GM18526 (cell line): ENCODE results near the gene NR2C2.

ENCODE experiments used
- POLR2A ChIP-seq: IDR thresholded peaks from 3 replicates; pipeline ENCODE4 v1.6.1; 2011; ENCODE audit not compliant: insufficient read length; ENCODE audit errors: extremely low read depth

Gene NR2C2

DNA sequence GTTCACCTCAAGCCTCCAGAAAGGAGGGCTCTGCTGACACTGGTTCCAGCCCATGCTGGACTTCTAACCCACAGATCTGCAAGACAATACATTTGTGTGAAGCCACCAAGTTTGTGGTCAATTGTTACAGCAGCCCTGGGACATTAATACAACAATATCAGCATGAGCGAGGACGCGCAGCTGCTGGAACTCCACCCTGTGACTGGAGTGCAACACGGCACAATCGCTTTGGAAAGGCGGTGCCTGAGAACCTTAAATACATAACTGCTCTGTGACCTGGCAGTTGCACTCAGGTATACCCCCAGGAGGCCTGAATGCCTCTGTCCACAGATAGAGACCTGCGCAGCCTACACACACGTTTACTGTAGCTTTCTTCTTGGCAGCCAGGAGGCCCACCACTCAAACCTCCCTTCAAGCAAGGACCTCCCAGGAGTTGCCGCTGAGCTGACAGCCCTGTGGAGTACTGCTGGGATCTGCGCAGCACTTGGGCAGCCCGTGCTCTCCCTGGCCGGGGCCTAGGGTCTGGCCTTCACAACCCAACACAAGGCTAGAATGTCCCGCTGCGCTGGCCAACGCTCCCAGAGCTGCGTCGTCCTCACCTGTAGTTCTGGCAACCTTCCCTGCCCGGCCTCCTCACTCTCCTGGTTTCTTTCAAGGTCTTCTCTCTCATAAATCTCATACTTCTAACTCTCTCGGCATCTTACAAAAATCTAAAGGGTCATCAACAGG lies 109.5 kb downstream of the NR2C2 start:
- no peak for TF ChIP-seq POLR2A

DNA sequence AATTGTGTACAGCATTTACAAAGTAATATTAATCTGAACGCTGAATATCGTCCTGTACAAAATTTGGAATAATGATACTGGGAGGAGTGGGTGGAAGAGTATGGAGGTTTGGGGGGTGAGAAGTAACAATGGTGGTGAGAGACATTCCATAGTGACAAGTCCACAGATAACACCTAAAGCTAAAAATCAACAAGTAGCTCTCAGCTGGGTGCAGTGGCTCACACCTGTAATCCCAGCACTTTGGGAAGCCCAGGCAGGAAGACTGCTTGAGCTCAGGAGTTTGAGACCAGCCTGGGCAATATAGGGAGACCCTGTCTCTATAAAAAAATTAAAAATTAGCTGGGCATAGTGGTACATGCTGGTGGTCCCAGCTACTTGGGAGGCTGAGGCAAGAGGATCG lies 112.6 kb downstream of the NR2C2 start:
- TF ChIP-seq POLR2A: no peak

DNA sequence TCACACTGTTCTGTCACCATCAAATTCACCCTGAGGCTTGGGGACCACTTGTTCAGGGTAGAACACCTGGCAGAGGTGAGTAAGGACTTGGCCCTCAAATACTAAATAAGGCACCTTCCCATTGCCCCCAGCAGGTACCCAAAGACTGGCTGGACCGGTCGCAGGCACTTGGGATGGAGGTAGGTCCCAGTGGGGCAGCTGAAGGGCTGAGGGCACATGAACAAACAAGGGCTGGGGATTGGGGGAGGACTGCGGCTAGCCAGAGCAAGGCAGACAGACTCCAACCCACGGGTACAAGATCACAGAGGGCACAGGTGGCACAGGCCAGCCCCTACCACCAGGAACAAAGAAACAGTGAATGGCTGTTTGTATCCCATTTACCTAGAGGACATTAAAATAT lies 115.9 kb downstream of the NR2C2 start:
- no peak for TF ChIP-seq POLR2A

DNA sequence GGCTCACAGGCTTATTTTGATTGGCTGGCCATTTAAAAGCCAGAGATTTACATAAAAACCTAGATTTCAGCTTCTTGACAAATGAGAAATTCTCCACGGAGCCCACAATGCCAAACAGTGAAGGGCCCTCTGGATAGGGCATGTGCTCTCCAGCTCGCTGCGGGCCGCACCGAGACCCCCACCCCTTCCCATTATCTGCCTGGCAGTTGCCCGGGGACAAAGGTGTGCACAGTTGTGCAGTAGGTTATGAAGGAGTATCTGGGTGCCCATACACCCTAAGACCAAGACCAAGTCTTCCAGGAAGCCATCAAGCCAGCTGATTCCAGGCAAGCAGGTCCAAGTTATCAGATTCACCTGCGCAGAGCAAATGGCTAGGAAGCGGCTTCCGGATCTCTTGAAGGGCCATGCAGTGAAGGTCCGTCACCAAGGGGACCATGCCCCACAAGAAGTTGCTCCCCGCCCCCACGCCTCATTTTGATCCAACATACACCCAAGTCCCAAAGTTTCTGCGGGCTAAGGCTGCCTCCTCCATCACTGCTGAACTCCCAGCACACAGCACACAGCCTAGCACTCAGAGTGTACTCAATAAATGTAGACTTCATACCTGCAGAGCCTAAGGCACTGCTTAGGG lies 116.4 kb downstream of the NR2C2 start:
- TF ChIP-seq POLR2A: no peak

DNA sequence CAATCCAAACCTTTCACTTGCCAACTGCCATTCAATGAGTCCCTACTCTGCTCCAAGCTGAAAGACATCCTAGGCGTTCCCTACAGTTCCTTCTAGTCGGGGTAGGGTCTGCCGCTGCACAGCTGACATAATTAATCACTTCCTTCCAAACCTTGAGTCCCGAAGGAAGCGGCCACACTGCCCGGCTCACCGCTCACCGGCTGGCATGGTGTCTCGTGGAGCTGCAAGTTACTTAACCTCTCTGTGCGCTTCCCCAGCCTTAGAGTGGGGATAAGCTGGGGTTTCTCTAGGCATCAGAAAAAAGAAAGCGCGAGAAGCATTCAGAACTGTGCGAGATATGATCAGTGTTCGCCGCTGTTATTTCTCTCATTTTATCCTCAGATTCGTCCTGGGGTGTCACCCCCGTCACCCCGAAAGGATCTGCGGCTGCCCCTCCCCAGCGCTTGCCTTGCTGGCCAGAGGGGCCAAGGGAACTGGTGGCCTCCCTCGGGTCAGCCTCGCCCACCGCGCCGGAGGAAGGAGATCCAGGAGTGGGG lies 117.0 kb downstream of the NR2C2 start:
- no peak for TF ChIP-seq POLR2A

DNA sequence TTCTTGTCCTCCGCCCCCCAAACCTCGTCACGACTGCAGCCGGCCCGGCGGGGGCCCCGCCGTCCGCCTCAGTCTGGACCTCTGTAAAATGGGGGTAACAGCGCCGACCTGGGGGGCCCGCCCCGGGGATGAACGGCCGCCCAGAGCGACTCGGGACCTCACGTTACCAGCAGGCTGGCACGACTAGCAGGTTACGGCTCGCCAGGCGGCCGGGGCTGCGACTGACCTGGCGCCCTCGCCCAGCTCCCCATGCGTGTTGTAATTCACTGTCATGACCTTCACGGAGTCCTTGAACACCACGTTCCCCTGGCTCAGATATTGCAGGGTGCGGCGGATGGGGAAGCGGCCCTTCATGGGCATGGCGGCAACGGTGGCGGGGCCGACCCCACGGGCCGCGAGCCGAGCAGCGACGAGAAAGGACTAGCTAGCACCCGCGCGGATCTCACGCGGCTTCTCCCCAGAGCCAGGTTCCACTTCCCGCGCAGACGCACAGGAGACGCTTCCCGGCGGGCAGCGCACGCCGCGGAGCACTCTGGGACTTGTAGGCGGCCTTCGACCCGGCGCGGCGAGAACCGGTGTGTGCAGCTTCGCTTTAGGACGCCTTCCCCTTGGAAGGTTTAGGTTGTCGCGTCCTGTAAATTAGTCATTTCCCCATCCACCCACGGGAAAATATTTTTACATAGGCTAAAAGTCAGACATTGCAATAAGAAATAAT lies 117.6 kb downstream of the NR2C2 start, which contains the start of gene MRPS25:
Gene MRPS25 (minus strand): TSS at position 481 of the 715 bp plus-strand sequence. CDS start 121 bp downstream, at position 360.
- TF ChIP-seq POLR2A: peak; percentile 98

DNA sequence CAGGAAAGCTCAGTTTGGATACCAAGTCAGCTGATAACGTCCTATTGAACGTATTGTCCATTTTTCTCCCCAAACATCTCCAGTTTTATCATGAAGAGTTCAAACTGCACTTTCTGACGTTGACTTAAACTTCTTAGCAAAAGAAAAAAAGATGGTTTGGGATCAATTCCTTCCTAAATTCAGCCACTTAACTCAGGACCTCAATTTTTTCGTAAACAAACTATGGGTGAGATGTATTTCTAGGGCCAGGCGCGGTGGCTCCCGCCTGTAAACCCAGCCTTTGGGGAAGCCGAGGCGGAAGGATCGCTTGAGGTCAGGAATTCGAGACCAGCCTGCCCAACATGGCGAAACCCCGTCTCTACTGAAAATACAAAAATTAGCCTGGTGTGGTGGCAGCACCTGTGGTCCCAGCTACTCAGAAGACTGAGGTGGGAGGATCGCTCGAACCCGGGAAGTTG lies 118.2 kb downstream of the NR2C2 start:
- TF ChIP-seq POLR2A: no peak

DNA sequence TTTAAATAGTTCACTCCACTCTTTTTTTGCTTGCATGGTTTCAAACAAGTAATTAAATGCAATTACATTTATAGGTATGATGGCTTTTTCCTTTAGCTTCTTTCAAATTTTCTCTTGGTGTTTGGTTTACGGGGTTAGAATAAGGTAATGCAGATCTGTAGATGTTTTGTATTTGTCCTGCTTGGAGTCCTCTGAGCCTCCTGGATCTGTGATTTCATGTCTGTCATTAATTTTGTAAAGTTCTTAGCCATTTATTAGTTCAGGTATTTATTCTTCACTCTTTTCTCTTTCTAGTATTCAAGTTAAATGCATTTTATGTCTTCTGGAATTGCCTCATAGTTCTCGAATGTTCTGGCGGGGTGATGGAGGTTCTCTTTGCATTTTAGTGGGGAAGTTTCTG lies 119.1 kb downstream of the NR2C2 start:
- no peak for TF ChIP-seq POLR2A

DNA sequence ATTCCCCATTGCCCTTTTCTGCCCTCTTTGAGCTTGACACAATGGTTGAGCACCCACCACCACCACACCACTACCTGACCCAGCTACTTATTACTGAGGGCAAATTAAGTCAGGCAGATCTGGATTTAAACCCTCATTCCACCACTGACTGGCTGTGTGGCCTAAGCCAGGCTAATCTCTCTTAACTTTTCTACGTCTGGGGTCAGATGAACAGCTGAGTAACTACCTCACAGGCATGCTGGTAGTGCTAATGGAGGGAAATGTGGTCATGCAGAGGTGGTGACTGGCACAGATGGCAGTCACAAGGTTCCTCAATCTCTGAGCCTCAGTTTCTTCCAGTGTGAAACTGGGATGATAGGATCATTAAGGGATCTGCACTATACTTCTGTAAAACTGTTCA lies 122.1 kb downstream of the NR2C2 start:
- no peak for TF ChIP-seq POLR2A

DNA sequence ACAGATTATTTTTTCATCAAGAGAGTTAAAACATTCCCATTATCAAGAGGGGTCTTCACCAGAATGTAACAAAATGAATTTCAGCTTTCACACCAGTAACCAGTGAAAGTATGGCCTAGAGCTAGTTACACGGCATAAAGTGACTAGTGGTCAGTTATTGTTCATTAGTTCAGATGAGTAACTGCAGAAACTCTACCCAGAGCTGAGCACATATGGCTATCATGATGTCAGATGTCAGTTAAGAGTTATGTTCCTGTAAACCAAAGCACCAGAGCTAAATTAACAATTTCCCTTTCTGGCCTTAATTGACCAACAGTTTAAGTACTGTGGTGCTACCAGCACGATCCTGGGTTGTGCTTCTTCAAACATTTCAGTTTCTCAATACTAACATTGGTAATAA lies 124.3 kb downstream of the NR2C2 start:
- TF ChIP-seq POLR2A: no peak

DNA sequence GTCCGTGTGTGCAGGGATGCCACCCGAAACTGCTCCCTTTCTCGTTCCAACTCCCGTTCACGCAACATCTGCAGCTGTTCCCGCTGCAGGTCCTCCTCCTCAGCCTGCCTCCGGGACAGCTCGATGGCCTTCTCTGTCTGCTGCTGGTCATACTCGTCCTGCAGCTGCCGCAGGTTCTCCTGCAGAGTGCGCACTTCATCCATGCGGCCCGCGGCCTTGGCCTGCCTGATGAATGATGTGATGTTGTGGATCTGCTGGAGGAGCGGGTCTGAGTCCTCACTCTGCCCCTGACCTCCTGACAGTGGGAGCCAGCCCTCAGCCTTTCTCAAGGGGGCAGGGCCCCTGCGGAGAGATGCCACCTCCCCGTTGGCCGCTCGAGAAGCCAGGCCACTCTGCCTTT lies 127.1 kb downstream of the NR2C2 start:
- no peak for TF ChIP-seq POLR2A

DNA sequence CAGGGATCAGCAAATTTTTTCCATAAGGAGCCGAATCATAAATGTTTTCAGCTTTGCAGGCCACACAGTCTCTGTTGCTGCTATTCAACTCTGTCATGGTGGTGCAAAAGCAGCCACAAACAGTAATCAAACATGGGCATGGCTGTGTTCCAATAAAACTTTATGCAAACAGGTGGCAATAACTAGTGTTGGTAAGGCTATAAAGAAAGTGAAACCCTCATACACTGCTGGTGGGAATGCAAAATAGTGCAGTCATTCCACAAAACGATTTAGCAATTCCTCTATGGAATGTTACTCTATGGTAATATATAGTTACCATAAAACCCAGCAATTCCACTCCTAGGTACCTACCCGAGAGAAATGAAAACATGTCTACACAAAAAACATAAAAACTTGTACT lies 131.7 kb downstream of the NR2C2 start:
- TF ChIP-seq POLR2A: no peak

DNA sequence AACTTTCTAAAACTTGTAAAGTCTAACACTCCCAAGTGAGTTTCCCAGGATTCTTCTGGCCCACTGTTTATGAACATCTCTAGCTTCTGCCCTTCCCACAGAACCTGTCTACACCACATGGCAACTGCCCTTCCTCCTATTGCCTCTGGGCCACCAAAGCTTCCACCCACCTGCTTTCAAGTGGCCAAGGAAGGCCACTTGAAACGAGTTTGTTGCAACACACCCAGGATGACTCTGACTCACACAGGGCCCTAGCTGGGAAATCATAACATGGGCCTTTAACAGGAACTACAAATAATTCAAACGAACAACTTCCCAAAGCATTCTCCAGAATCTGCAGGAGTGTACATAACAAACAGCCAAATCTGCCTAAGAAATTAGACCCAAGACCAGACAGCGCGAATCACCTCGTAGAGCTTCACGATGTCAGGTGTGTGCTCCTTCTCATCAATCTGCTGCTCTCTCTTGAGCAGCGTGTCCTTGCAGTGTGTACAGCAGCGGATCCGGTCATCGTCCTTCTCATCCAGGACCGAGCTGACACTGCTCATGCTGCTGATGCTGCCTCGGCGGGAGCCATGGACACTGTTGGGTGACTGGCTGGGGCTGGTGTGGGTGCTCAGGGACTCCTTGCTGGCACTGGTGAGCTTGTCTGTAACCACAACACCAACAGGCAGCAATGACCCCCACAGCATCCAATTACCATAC lies 134.7 kb downstream of the NR2C2 start:
- no peak for TF ChIP-seq POLR2A

DNA sequence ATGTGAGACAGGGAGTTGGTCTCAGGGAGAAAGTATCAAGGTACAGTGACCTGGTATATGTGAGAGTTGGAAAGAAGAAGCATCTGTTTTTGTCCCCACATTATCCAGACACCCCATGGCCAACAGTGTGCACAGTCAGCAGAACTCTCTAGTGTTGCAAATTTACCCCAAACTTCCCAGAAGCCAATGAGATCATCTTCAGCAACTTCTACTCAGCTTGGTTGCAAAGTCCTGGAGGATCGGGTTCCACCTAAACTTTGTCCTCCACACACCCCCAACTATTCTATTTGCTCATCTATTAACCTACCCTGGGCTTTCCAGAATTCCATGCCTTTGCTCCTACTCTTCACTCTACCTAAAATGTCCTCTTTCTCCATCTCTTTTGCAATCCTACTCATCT lies 135.9 kb downstream of the NR2C2 start:
- no peak for TF ChIP-seq POLR2A

DNA sequence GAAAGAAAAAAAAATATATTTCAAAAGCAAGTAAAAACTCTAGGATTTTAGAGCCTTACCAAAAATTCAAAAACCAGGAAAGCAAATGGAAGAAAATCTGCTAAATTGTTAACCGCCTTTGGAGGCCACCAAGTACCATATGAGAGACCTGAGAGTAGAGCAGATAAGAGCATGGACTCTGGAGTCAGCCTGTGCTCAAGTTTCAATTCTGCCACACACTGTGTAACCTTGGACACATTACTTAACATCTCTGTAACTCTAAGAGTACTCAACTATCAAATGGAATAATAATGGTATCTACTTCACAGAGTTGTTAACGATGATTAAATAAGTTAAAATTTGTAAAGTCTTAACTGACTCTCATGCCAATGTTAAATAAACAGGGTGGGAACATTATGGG lies 138.9 kb downstream of the NR2C2 start:
- no peak for TF ChIP-seq POLR2A
